Measurements from ENCODE around the gene ATG7. TPM values are rescaled to one million over a fixed set of nuclear protein-coding genes. Genes with fewer than 3 reads are reported as not detected.

Gene ATG7
- total RNA-seq, 1 experiment from 2014 or later, result 56.1 TPM

GRCh38 chr3:11224870-11225229 is 47.3 kb upstream of the ATG7 start:
- no peaks in the 10 kb centered on the region for H3K9me3 ChIP-seq (ENCODE audit: insufficient read depth, low read depth)
- TF ChIP-seq CTCF (conservative IDR thresholded peaks at IDR 0.05), result no peak
- TF ChIP-seq EZH2 (IDR thresholded peaks at IDR 0.05; ENCODE audit: low read depth), result no peak
- H3K4me3 ChIP-seq, result peak overlapping the region; percentile 77
- POLR2A ChIA-PET (ENCODE audit: unreplicated experiment), result no interaction called here
- H3K27ac ChIP-seq, result peak overlapping the region; percentile 94
- H3K4me2 ChIP-seq, result peak overlapping the region; percentile 98
- no peaks in the 10 kb centered on the region for H3K27me3 ChIP-seq (ENCODE audit: insufficient read depth, low read depth)
- peaks cover 33% of the 10 kb centered on the region for H3F3A ChIP-seq (ENCODE audit: insufficient read depth, low read depth)
- no peak for DNase-seq
- intact Hi-C loops (cut with micrococcal nuclease; ENCODE audit: unreplicated experiment), result no loop called here
- peak overlapping the region; percentile 81; the same call in 1 of the 2 replicates for H2AFZ ChIP-seq
- peaks cover 13% of the 10 kb centered on the region; the same call in 1 of the 2 replicates for H3K36me3 ChIP-seq (ENCODE audit: low read depth)
- H3K4me1 ChIP-seq (replicated peaks; ENCODE audit: insufficient read depth), result peaks cover 30% of the 10 kb centered on the region
- no peaks in the 10 kb centered on the region for H3K9me2 ChIP-seq (ENCODE audit: insufficient read depth)
- H3K79me2 ChIP-seq (ENCODE audit: low read depth), result peaks cover 78% of the 10 kb centered on the region
- BruUV-seq (replicated peaks), result no TSS peak
- H4K20me1 ChIP-seq (ENCODE audit: insufficient read depth), result no peaks in the 10 kb centered on the region
- CTCF ChIA-PET, result no interaction called here

- TF ChIP-seq CTCF (conservative IDR thresholded peaks at IDR 0.05) (no peak), EZH2 (IDR thresholded peaks at IDR 0.05; ENCODE audit: low read depth) (no peak)
- Histone ChIP-seq H3K36me3 (ENCODE audit: low read depth) (peaks cover 7% of the 10 kb centered on the region; the same call in 1 of the 2 replicates), H3K4me1 (replicated peaks; ENCODE audit: insufficient read depth) (peaks cover 30% of the 10 kb centered on the region), H3K4me2 (peak overlapping the region; percentile 98), H3K27me3 (ENCODE audit: insufficient read depth, low read depth) (no peaks in the 10 kb centered on the region), H3K9me3 (ENCODE audit: insufficient read depth, low read depth) (no peaks in the 10 kb centered on the region), H3K27ac (peak overlapping the region; percentile 94), H3K9me2 (ENCODE audit: insufficient read depth) (no peaks in the 10 kb centered on the region), H2AFZ (peak overlapping the region; percentile 81), H4K20me1 (ENCODE audit: insufficient read depth) (no peaks in the 10 kb centered on the region), H3F3A (ENCODE audit: insufficient read depth, low read depth) (peaks cover 33% of the 10 kb centered on the region), H3K79me2 (ENCODE audit: low read depth) (peaks cover 66% of the 10 kb centered on the region), H3K4me3 (peak overlapping the region; percentile 77)
- CTCF ChIA-PET, result interaction anchor here (0.6 kb wide), 2 partner anchors 20 to 109 kb away, joined by 3 to 8 read pairs; no protein-coding TSS in a partner anchor
- POLR2A ChIA-PET (ENCODE audit: unreplicated experiment), result interaction anchor here (0.5 to 1.3 kb wide), 3 partner anchors 10 to 108 kb away, joined by 3 to 6 read pairs (median 3); no protein-coding TSS in a partner anchor
- no TSS peak for BruUV-seq (replicated peaks)
- no peak for DNase-seq
- intact Hi-C loops (cut with micrococcal nuclease; ENCODE audit: unreplicated experiment), result no loop called here
These were observed 46.2 kb upstream of the ATG7 start for GRCh38 chr3:11226042-11226370.

GRCh38 chr3:11228041-11228440 is 44.2 kb upstream of the ATG7 start:
- BruUV-seq (replicated peaks), result no TSS peak
- no peak overlapping the region for H2AFZ ChIP-seq
- H3K9me2 ChIP-seq (ENCODE audit: insufficient read depth), result no peaks in the 10 kb centered on the region
- ChIA-PET CTCF (no interaction called here), POLR2A (ENCODE audit: unreplicated experiment) (no interaction called here)
- H3K27ac ChIP-seq, result no peak overlapping the region
- no peak for TF ChIP-seq CTCF (conservative IDR thresholded peaks at IDR 0.05)
- H3K9me3 ChIP-seq (ENCODE audit: insufficient read depth, low read depth), result no peaks in the 10 kb centered on the region
- no peak for DNase-seq
- H4K20me1 ChIP-seq (ENCODE audit: insufficient read depth), result no peaks in the 10 kb centered on the region
- H3K4me3 ChIP-seq, result no peak overlapping the region
- H3K4me1 ChIP-seq (replicated peaks; ENCODE audit: insufficient read depth), result peaks cover 30% of the 10 kb centered on the region
- peaks cover 8% of the 10 kb centered on the region; the same call in 1 of the 2 replicates for H3K36me3 ChIP-seq (ENCODE audit: low read depth)
- intact Hi-C loops (cut with micrococcal nuclease; ENCODE audit: unreplicated experiment), result no loop called here
- no peak overlapping the region for H3K4me2 ChIP-seq
- H3F3A ChIP-seq (ENCODE audit: insufficient read depth, low read depth), result peaks cover 37% of the 10 kb centered on the region
- no peaks in the 10 kb centered on the region for H3K27me3 ChIP-seq (ENCODE audit: insufficient read depth, low read depth)
- peaks cover 50% of the 10 kb centered on the region for H3K79me2 ChIP-seq (ENCODE audit: low read depth)

All from PC-9 (cell line).